HUES48 (cell line): ENCODE results near the gene AQP10.
"Not testable (repeated sequence)": the region's sequence is repeated elsewhere in the genome, so short reads cannot be mapped to it uniquely, and the experiment has no call there.

Source experiments
- H3K27ac ChIP-seq: one replicate; pipeline ENCODE4 v1.7.0; 2013; ENCODE audit warnings: low read depth, low read length, inconsistent platforms
- H3K27me3 ChIP-seq: 2 replicates; pipeline ENCODE4 v1.6.1; 2013; ENCODE audit warnings: mild to moderate bottlenecking, low read length; ENCODE audit not compliant: control insufficient read depth, insufficient read depth
- H3K36me3 ChIP-seq: 2 replicates; pipeline ENCODE4 v1.6.1; 2013; ENCODE audit warnings: low read length; ENCODE audit not compliant: control insufficient read depth, insufficient read depth
- H3K4me1 ChIP-seq: 2 replicates; pipeline ENCODE4 v1.6.1; 2013; ENCODE audit warnings: mild to moderate bottlenecking, low read length; ENCODE audit not compliant: control insufficient read depth, insufficient read depth
- H3K4me3 ChIP-seq: 2 replicates; pipeline ENCODE4 v1.5.1; 2013; ENCODE audit warnings: mild to moderate bottlenecking, low read depth, low read length
- H3K9ac ChIP-seq: 2 replicates; pipeline ENCODE4 v1.6.1; 2013; ENCODE audit warnings: mild to moderate bottlenecking, low read depth, low read length, moderate library complexity
- H3K9me3 ChIP-seq: 2 replicates; pipeline ENCODE4 v1.6.1; 2013; ENCODE audit warnings: low read length; ENCODE audit not compliant: control insufficient read depth, insufficient read depth

The AQP10 gene

GRCh38 chr1:154320882-154321608, at the start of gene AQP10:
AQP10 (plus strand) TSS chr1:154321093; CDS start chr1:154321156, 63 bp downstream.
- Histone ChIP-seq H3K27me3 (peaks cover 6% of the 10 kb centered on the region; the same call in 1 of the 2 replicates), H3K9me3 (peaks cover 2% of the 10 kb centered on the region; the same call in 1 of the 2 replicates), H3K27ac (no peak within 1 kb of the TSS), H3K4me1 (no peaks in the 10 kb centered on the region), H3K36me3 (no peaks in the 10 kb centered on the region), H3K4me3 (no peak within 1 kb of the TSS), H3K9ac (no peak within 1 kb of the TSS)

GRCh38 chr1:154272217-154272998, 48.5 kb upstream of the AQP10 start, which contains the start of gene HAX1:
HAX1 (plus strand) TSS chr1:154272629; CDS start chr1:154272724, 95 bp downstream.
- Histone ChIP-seq H3K4me1 (no peaks in the 10 kb centered on the region; the same call in 1 of the 2 replicates), H3K27ac (peak within 1 kb of the TSS; percentile 82), H3K27me3 (no peaks in the 10 kb centered on the region), H3K4me3 (peak within 1 kb of the TSS; percentile 95), H3K9me3 (no peaks in the 10 kb centered on the region), H3K36me3 (peaks cover 53% of the 10 kb centered on the region), H3K9ac (peak within 1 kb of the TSS; percentile 87)

DNA sequence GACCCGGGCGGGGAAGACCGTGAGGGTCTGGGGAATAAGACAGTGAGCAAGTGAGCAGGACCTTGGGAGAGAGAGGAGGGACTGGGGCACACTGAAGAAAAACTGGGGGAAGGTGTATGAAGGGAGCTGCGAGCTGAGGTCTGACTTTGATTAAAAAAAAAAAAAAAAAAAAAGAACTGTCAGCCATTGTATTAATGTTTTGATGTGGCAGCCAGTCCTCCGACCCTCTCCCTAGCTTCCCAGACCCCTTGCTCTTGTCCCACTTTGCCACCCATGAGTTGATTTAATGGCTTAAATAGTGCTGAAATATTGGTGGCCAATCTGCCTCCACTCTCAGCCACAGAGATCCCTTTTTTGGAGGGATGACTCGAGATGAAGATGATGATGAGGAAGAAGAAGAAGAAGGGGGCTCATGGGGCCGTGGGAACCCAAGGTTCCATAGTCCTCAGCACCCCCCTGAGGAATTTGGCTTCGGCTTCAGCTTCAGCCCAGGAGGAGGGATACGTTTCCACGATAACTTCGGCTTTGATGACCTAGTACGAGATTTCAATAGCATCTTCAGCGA, 47.8 kb upstream of the AQP10 start:
- peak overlapping the region; percentile 95 for H3K4me3 ChIP-seq
- H3K27ac ChIP-seq: peak overlapping the region; percentile 82

DNA sequence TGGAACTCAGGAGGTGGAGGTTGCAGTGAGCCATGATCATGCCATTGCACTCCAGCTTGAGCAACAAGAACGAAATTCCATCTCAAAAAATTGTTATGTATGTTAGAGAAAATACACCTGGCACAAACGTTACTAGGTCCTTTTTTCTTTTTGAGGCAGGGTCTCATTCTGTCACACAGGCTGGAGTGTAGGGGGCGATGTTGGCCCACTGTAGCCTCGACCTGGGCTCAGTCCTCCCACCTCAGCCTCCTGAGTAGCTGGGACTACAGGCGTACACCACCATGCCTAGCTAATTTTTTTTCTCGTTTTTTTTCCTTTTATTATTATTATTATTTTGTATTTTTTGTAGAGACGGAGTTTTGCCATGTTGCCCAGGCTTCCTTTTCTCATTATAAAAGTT, 44.1 kb upstream of the AQP10 start:
- Histone ChIP-seq H3K36me3 (peaks cover 20% of the 10 kb centered on the region), H3K27ac (no peak overlapping the region), H3K9me3 (no peaks in the 10 kb centered on the region), H3K4me1 (no peaks in the 10 kb centered on the region; the same call in 1 of the 2 replicates), H3K9ac (no peak overlapping the region), H3K27me3 (no peaks in the 10 kb centered on the region), H3K4me3 (no peak overlapping the region)

More for the DNA sequence above, 47.8 kb upstream of the AQP10 start:
- no peaks in the 10 kb centered on the region for H3K9me3 ChIP-seq
- peaks cover 49% of the 10 kb centered on the region for H3K36me3 ChIP-seq
- no peaks in the 10 kb centered on the region for H3K27me3 ChIP-seq
- H3K4me1 ChIP-seq: no peaks in the 10 kb centered on the region; the same call in 1 of the 2 replicates
- peak overlapping the region; percentile 87 for H3K9ac ChIP-seq

- not testable (repeated sequence) for H3K27me3 ChIP-seq, H3K9ac ChIP-seq, H3K9me3 ChIP-seq, H3K27ac ChIP-seq, H3K4me1 ChIP-seq, H3K36me3 ChIP-seq, H3K4me3 ChIP-seq
These were observed 33.3 kb upstream of the AQP10 start for GRCh38 chr1:154287591-154287990.

- H3K27me3 ChIP-seq: no peaks in the 10 kb centered on the region
- no peak overlapping the region for H3K27ac ChIP-seq
- H3K4me1 ChIP-seq: no peaks in the 10 kb centered on the region
- H3K9me3 ChIP-seq: peaks cover 5% of the 10 kb centered on the region; the same call in 1 of the 2 replicates
- no peak overlapping the region for H3K9ac ChIP-seq
- H3K4me3 ChIP-seq: no peak overlapping the region
- H3K36me3 ChIP-seq: no peaks in the 10 kb centered on the region
These were observed 32.2 kb upstream of the AQP10 start for GRCh38 chr1:154288661-154289060.

- no peaks in the 10 kb centered on the region for H3K4me1 ChIP-seq
- H3K36me3 ChIP-seq: no peaks in the 10 kb centered on the region
- H3K9ac ChIP-seq: no peak overlapping the region
- no peaks in the 10 kb centered on the region for H3K27me3 ChIP-seq
- H3K27ac ChIP-seq: no peak overlapping the region
- no peaks in the 10 kb centered on the region; the same call in none of the 2 replicates for H3K9me3 ChIP-seq
- H3K4me3 ChIP-seq: no peak overlapping the region
These were observed 30.0 kb upstream of the AQP10 start for GRCh38 chr1:154290921-154291320.

GRCh38 chr1:154295408-154296235, 25.3 kb upstream of the AQP10 start:
- Histone ChIP-seq H3K36me3 (no peaks in the 10 kb centered on the region), H3K9me3 (no peaks in the 10 kb centered on the region; the same call in 1 of the 2 replicates), H3K9ac (no peak overlapping the region), H3K27me3 (no peaks in the 10 kb centered on the region), H3K4me1 (no peaks in the 10 kb centered on the region), H3K4me3 (no peak overlapping the region), H3K27ac (no peak overlapping the region)

DNA sequence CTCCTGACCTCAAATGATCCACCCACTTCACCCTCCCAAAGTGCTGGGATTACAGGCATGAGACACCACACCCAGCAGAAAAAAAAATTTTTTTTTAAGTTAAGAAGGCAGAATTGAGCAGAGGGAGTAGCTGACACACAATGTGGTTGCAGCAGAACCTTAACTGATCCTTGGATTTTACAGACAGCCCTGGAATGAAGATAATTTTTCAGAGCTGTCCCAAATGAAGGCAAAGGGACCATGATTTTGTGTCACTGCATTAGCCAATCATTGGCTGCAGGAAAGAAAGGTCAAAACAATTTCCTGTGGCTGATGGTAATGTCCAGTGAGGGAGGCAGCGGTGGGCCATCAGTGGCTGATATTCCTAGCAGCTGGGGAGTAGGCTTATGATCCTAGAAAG, 19.3 kb upstream of the AQP10 start:
- no peak overlapping the region for H3K27ac ChIP-seq
- H3K27me3 ChIP-seq: no peaks in the 10 kb centered on the region
- no peaks in the 10 kb centered on the region for H3K36me3 ChIP-seq
- no peaks in the 10 kb centered on the region; the same call in 1 of the 2 replicates for H3K9me3 ChIP-seq
- H3K4me1 ChIP-seq: no peaks in the 10 kb centered on the region
- no peak overlapping the region for H3K4me3 ChIP-seq
- no peak overlapping the region for H3K9ac ChIP-seq

- Histone ChIP-seq H3K4me3 (no peak overlapping the region), H3K36me3 (no peaks in the 10 kb centered on the region), H3K27me3 (no peaks in the 10 kb centered on the region), H3K27ac (no peak overlapping the region), H3K4me1 (no peaks in the 10 kb centered on the region), H3K9ac (no peak overlapping the region), H3K9me3 (no peaks in the 10 kb centered on the region)
These were observed 16.1 kb upstream of the AQP10 start for GRCh38 chr1:154304664-154305337.
